ENCODE data around the gene EFCAB14. TPM values are rescaled to one million over a fixed set of nuclear protein-coding genes. Genes with fewer than 3 reads are reported as not detected.

Gene EFCAB14
- total and polyA plus RNA-seq, 9 of the 15 experiments (the other 6 are each of a cell fraction or from before 2014, with no cell fraction given) = 7.3 to 49.0 (median 37.3) TPM

DNA sequence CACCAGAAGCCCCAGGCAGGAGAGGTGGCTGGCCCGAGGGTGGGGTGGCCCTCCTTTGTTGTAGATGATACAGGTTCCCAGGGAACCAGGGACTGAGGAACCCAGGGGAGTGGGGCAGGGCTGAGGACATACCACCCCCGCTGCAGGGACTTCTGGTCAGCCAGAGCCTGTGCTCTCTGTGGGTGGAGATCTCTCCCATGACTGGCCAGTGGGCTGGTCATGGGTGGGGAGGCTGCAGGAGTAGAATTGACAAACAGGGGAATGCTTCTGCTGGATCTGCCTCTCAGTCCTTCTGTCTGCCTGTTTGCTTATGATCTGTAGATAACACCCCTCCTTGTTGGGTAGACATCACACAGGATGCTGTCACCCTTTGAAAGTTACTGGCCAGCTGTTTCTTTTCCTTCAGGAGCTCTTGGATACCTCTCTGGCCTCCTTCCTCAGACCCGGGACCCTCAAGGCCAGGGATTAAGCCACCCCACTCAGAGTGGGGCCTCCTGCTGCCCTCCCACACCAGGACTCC lies 2.8 kb upstream of the EFCAB14 start (continued):
- peak in 1 of 2 experiments; percentile 66; a peak in 1 of 4 replicates for TF ChIP-seq RCOR1 (IDR thresholded peaks at IDR 0.05; ENCODE audit: borderline replicate concordance in 1 of 2, low read depth in 2 of 2, low read length in 2 of 2)
- TF ChIP-seq ZNF780A (CRISPR knock-in tag; IDR thresholded peaks at IDR 0.05) = no peak
- peak; percentile 20; the same call in 1 of the 2 replicates for TF ChIP-seq EGR1 (conservative IDR thresholded peaks at IDR 0.05)
- no peak for TF ChIP-seq TAF7 (tag; IDR thresholded peaks at IDR 0.05)
- no peak for TF ChIP-seq SREBF1 (IDR thresholded peaks at IDR 0.05; ENCODE audit: borderline replicate concordance, low read depth, low read length)
- 0 out of 4 replicates have a peak, but pooled peaks of 1 of the 2 experiments have one; percentile 20 for TF ChIP-seq MAZ (CRISPR knock-in tag; conservative IDR thresholded peaks at IDR 0.05 in 1 of 2, IDR thresholded peaks at IDR 0.05 in 1 of 2)
- no peak for TF ChIP-seq WHSC1 (IDR thresholded peaks at IDR 0.05; ENCODE audit: low read length)
- no peak for TF ChIP-seq RBM14 (IDR thresholded peaks at IDR 0.05; ENCODE audit: borderline replicate concordance, insufficient read depth, low read depth, low read length)
- TF ChIP-seq MCM5 (IDR thresholded peaks at IDR 0.05; ENCODE audit: low read depth) = no peak
- TF ChIP-seq CTBP1 (IDR thresholded peaks at IDR 0.05; ENCODE audit: borderline replicate concordance) = peak; percentile 74
- TF ChIP-seq, protein P1, sequence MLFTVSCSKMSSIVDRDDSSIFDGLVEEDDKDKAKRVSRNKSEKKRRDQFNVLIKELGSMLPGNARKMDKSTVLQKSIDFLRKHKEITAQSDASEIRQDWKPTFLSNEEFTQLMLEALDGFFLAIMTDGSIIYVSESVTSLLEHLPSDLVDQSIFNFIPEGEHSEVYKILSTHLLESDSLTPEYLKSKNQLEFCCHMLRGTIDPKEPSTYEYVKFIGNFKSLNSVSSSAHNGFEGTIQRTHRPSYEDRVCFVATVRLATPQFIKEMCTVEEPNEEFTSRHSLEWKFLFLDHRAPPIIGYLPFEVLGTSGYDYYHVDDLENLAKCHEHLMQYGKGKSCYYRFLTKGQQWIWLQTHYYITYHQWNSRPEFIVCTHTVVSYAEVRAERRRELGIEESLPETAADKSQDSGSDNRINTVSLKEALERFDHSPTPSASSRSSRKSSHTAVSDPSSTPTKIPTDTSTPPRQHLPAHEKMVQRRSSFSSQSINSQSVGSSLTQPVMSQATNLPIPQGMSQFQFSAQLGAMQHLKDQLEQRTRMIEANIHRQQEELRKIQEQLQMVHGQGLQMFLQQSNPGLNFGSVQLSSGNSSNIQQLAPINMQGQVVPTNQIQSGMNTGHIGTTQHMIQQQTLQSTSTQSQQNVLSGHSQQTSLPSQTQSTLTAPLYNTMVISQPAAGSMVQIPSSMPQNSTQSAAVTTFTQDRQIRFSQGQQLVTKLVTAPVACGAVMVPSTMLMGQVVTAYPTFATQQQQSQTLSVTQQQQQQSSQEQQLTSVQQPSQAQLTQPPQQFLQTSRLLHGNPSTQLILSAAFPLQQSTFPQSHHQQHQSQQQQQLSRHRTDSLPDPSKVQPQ (CRISPR knock-in tag; IDR thresholded peaks at IDR 0.05; ENCODE audit: borderline replicate concordance) = no peak
- TF ChIP-seq RBBP5 (IDR thresholded peaks at IDR 0.05; ENCODE audit: borderline replicate concordance, insufficient read depth, low read length, poor library complexity, severe bottlenecking) = peak; percentile 68
- TF ChIP-seq, protein P2, sequence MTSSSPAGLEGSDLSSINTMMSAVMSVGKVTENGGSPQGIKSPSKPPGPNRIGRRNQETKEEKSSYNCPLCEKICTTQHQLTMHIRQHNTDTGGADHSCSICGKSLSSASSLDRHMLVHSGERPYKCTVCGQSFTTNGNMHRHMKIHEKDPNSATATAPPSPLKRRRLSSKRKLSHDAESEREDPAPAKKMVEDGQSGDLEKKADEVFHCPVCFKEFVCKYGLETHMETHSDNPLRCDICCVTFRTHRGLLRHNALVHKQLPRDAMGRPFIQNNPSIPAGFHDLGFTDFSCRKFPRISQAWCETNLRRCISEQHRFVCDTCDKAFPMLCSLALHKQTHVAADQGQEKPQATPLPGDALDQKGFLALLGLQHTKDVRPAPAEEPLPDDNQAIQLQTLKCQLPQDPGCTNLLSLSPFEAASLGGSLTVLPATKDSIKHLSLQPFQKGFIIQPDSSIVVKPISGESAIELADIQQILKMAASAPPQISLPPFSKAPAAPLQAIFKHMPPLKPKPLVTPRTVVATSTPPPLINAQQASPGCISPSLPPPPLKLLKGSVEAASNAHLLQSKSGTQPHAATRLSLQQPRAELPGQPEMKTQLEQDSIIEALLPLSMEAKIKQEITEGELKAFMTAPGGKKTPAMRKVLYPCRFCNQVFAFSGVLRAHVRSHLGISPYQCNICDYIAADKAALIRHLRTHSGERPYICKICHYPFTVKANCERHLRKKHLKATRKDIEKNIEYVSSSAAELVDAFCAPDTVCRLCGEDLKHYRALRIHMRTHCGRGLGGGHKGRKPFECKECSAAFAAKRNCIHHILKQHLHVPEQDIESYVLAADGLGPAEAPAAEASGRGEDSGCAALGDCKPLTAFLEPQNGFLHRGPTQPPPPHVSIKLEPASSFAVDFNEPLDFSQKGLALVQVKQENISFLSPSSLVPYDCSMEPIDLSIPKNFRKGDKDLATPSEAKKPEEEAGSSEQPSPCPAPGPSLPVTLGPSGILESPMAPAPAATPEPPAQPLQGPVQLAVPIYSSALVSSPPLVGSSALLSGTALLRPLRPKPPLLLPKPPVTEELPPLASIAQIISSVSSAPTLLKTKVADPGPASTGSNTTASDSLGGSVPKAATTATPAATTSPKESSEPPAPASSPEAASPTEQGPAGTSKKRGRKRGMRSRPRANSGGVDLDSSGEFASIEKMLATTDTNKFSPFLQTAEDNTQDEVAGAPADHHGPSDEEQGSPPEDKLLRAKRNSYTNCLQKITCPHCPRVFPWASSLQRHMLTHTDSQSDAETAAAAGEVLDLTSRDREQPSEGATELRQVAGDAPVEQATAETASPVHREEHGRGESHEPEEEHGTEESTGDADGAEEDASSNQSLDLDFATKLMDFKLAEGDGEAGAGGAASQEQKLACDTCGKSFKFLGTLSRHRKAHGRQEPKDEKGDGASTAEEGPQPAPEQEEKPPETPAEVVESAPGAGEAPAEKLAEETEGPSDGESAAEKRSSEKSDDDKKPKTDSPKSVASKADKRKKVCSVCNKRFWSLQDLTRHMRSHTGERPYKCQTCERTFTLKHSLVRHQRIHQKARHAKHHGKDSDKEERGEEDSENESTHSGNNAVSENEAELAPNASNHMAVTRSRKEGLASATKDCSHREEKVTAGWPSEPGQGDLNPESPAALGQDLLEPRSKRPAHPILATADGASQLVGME (CRISPR knock-in tag; IDR thresholded peaks at IDR 0.05) = 0 out of 2 replicates have a peak, but pooled peaks have one; percentile 9
- 0 out of 2 replicates have a peak, but pooled peaks have one; percentile 31 for TF ChIP-seq DPF2 (IDR thresholded peaks at IDR 0.05)
- TF ChIP-seq CBX1 (IDR thresholded peaks at IDR 0.05; ENCODE audit: low read depth) = no peak
- TF ChIP-seq RFX5 (IDR thresholded peaks at IDR 0.05; ENCODE audit: low read depth, low read length) = no peak
- no peak for TF ChIP-seq MYC (IDR thresholded peaks at IDR 0.05; ENCODE audit: low read depth, low read length)
- no peak for TF ChIP-seq MYC (CRISPR knock-in tag; IDR thresholded peaks at IDR 0.05; ENCODE audit: borderline replicate concordance, low read depth)
- no peak for TF ChIP-seq VEZF1 (CRISPR knock-in tag; IDR thresholded peaks at IDR 0.05)

Measured in K562 (cell line).